ENCODE measurements around the gene ATAD3B.
"Not testable (repeated sequence)": the region's sequence is repeated elsewhere in the genome, so short reads cannot be mapped to it uniquely, and the experiment has no call there.

The ATAD3B gene

DNA sequence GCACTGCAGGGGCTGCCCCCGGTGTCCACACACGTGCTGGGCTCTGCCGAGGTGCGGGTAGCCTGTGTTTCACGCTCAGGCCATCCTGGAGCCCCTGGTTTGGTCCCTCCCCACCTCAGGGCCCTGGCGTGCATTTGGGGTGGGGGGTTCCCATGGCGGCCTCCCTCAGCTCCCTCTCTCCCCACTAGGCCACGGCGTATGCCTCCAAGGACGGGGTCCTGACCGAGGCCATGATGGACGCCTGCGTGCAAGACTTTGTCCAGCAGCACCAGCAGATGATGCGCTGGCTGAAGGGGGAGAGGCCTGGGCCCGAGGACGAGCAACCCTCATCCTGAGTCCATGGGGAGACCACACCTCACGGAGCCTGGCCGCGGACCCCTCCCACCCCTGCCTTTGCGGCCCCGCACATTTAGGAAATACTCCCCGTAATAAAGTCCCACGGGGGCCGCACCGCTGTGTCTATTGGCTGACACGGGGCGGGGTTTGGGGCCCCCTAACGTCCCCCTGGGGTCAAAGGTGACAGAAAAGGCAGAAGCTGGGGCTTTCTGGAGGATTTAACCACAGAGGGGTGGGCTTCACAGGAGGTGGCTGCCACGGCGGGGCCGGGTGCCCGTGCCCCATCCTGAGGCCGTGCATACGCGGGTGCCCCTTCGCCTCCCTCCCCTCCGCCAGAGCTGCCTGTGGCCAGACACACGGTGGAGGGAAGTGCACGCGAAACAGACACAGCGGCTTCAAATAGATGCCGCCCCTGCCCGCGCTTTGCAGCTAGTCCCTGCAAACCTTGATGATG is 3.2 kb upstream of the ATAD3B start:
- H3K9me3 ChIP-seq (ENCODE audit: control insufficient read depth, low read length); H3K27ac ChIP-seq (ENCODE audit: low read depth, low read length, severe bottlenecking); H3K4me3 ChIP-seq (ENCODE audit: extremely low read depth, insufficient read depth, low read length, poor library complexity, severe bottlenecking); H3K4me1 ChIP-seq (ENCODE audit: control insufficient read depth, insufficient read depth, low read length, poor library complexity, severe bottlenecking); H3K36me3 ChIP-seq (ENCODE audit: control insufficient read depth, insufficient read depth, low read length): not testable (repeated sequence)
- 94% methylated on average over 7 to 10 of the region's 44 CpGs for WGBS, 2 experiments (ENCODE audit: insufficient coverage in 2 of 2)

DNA sequence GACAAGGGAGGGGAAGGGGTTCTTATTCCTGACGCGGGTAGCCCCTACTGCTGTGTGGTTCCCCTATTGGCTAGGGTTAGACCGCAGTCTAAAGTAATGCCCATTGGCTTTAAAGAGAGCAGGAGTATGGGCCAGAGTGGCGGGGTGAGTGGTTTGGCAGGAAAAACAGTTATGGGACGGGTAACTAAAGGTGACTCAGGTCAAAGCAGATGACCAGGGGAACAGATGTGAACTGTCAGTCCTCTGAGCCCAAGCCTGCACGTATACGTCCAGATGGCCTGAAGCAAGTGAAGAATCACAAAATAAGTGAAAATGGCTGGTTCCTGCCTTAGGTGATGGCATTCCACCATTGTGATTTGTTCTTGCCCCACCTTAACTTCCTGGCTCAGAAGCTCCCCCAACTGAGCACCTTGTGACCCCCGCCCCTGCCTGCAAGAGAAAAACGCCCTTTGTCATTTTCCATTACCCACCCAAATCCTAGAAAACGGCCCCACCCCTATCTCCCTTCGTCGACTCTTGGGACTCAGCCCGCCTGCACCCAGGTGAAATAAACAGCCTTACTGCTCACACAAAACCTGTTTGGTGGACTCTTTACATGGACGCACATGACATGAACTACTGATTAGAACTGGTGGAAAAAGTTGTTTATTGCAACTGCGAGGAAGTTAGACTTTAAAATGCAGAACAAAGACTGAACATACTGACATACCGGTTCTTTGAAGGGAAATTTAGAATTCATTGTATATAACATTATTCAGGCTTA is 758 bp upstream of the ATAD3B start:
- no peaks in the 10 kb centered on the region for H3K9me3 ChIP-seq (ENCODE audit: control insufficient read depth, low read length)
- H3K4me1 ChIP-seq (ENCODE audit: control insufficient read depth, insufficient read depth, low read length, poor library complexity, severe bottlenecking): peaks cover 5% of the 10 kb centered on the region
- peak overlapping the region; percentile 68 for H3K4me3 ChIP-seq (ENCODE audit: extremely low read depth, insufficient read depth, low read length, poor library complexity, severe bottlenecking)
- 28 to 33% methylated on average over 11 to 12 of the region's 16 CpGs for WGBS, 2 experiments (ENCODE audit: insufficient coverage in 2 of 2)
- peaks cover 11% of the 10 kb centered on the region for H3K36me3 ChIP-seq (ENCODE audit: control insufficient read depth, insufficient read depth, low read length)
- peak overlapping the region; percentile 45 for H3K27ac ChIP-seq (ENCODE audit: low read depth, low read length, severe bottlenecking)

DNA sequence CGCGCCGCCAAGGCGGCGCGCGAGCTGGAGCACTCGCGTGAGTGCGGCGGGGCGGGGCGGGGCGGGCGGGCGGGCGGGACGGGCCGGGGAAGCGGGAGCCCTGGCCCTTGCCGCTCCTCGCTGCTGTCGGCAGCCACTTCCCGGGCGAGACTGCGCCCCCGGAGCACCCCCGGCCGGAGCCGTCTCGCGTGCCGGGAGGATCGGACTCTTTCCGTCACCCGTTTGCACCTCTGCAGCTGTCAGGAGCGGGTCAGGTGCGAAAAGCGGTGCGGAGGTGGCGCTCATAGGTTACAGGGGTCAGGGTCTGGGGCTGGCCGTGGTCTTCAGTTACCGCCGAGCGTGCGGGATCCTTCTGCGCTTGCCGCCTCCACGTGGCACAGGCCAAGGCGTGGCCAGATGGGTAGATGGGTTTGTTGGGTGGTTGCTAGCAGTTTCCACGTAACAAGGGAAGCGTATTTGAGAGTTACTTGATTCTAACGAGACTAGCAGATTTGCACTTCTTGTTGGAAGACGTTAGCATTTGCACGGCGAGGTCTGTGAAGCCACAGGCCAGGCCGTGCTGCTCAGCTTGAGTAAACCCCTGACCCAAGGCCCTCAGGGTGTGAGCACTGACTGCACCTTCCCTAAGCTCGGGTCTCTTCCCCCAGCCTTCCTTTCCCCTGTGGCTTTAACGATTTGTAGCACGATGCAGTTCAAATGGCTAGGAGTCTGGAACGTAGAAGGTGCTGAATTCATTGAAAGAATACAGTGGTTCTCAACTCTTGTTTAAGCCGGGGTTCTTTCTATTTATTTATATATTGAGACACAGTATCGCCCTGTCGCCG is 700 bp downstream of the ATAD3B start:
- not testable (repeated sequence) for H3K4me1 ChIP-seq (ENCODE audit: control insufficient read depth, insufficient read depth, low read length, poor library complexity, severe bottlenecking); H3K9me3 ChIP-seq (ENCODE audit: control insufficient read depth, low read length)
- Histone ChIP-seq H3K36me3 (ENCODE audit: control insufficient read depth, insufficient read depth, low read length) (peaks cover 22% of the 10 kb centered on the region), H3K4me3 (ENCODE audit: extremely low read depth, insufficient read depth, low read length, poor library complexity, severe bottlenecking) (peak overlapping the region; percentile 68), H3K27ac (ENCODE audit: low read depth, low read length, severe bottlenecking) (peak overlapping the region; percentile 49)
- 8% methylated on average over 14 to 19 of the region's 65 CpGs for WGBS, 2 experiments (ENCODE audit: insufficient coverage in 2 of 2)

DNA sequence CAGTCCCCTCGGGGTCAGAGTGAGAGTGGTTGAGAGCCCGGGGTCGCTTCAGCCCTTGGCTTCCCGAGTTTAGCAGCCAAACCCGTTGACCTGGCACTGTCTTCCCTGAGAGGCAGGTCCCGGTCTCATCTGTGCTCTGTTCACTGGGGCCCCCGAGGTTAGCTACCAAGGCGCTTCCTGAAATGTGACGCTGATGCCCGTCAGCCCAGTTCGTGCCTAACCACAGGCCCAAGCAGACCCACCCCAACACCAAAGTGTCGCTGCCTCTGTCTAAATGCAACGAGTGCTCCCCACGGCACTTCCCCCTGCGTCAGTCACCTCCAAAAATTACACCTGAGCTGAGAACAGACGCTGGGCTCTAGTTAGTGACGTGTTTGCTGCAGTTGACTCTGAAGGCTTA is 4.4 kb downstream of the ATAD3B start:
- 95 to 97% methylated on average over 9 to 10 of the region's 17 CpGs for WGBS, 2 experiments (ENCODE audit: insufficient coverage in 2 of 2)
- not testable (repeated sequence) for H3K4me1 ChIP-seq (ENCODE audit: control insufficient read depth, insufficient read depth, low read length, poor library complexity, severe bottlenecking); H3K27ac ChIP-seq (ENCODE audit: low read depth, low read length, severe bottlenecking); H3K4me3 ChIP-seq (ENCODE audit: extremely low read depth, insufficient read depth, low read length, poor library complexity, severe bottlenecking); H3K9me3 ChIP-seq (ENCODE audit: control insufficient read depth, low read length)
- H3K36me3 ChIP-seq (ENCODE audit: control insufficient read depth, insufficient read depth, low read length): peaks cover 49% of the 10 kb centered on the region

DNA sequence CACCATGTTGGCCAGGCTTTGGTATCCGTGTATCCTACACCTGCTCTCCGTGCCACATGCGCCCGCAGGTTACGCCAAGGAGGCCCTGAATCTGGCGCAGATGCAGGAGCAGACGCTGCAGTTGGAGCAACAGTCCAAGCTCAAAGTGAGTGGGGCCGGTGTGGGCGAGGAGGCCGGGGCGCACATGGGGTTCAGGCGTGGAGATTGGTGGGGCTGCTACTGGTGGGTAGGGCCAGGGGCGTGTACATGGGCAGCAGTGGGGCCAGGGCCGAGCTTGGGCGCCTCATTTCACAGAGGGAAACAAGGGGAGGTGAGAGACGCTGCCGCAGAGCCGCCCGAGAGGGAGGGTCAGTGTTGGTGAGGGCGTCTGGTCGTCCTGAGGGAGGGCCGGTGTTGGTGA is 5.6 kb downstream of the ATAD3B start:
- WGBS, 2 experiments (ENCODE audit: insufficient coverage in 2 of 2): 93 to 97% methylated on average over 10 to 19 of the region's 22 CpGs
- no peaks in the 10 kb centered on the region for H3K9me3 ChIP-seq (ENCODE audit: control insufficient read depth, low read length)

DNA sequence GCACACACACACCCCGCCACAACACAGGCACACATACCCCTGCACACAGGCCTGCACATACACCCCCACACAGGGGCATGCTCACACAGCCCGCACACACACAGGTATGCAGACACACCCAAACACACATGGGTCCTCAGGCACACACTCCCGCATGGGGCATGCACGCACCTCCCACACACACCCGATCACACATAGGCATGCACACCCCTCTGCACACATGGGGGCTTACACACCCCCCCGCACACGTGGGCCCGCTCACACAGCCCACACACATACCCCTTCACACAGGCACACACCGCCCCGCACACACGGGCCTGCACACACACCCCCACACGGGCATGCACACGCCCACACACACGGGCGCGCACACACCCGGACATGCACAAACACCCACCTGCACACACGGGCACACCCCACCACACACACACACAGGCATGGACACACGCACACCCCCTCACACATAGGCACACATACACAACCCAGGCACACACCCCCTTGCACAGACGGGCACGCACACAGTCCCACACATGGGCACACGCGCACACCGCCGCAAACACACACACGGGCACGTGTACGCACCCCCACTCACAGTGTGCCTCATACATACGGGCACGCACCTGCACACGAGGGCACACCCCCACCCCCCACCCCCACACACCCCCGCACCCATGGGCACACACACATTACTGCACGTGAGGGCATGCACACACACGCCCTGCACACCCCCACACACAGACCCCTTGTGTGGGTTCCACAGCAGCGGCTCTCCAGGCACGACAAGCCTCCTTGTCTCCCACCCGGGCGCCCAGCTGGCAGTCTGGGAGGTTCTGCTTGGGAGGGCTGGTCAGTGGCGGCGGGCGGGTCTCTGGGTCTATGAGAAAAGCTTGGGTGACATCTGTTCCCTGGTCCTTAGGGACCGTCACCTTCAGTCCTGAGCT is 8.3 kb downstream of the ATAD3B start:
- Histone ChIP-seq H3K4me3 (ENCODE audit: extremely low read depth, insufficient read depth, low read length, poor library complexity, severe bottlenecking) (no peak overlapping the region), H3K27ac (ENCODE audit: low read depth, low read length, severe bottlenecking) (no peak overlapping the region), H3K9me3 (ENCODE audit: control insufficient read depth, low read length) (no peaks in the 10 kb centered on the region), H3K36me3 (ENCODE audit: control insufficient read depth, insufficient read depth, low read length) (peaks cover 65% of the 10 kb centered on the region), H3K4me1 (ENCODE audit: control insufficient read depth, insufficient read depth, low read length, poor library complexity, severe bottlenecking) (no peaks in the 10 kb centered on the region)
- 91 to 97% methylated on average over 8 to 21 of the region's 42 CpGs for WGBS, 2 experiments (ENCODE audit: insufficient coverage in 2 of 2)

More for the DNA sequence above, 5.6 kb downstream of the ATAD3B start:
- no peak overlapping the region for H3K27ac ChIP-seq (ENCODE audit: low read depth, low read length, severe bottlenecking)
- H3K36me3 ChIP-seq (ENCODE audit: control insufficient read depth, insufficient read depth, low read length): peaks cover 53% of the 10 kb centered on the region
- no peak overlapping the region for H3K4me3 ChIP-seq (ENCODE audit: extremely low read depth, insufficient read depth, low read length, poor library complexity, severe bottlenecking)
- peaks cover 5% of the 10 kb centered on the region for H3K4me1 ChIP-seq (ENCODE audit: control insufficient read depth, insufficient read depth, low read length, poor library complexity, severe bottlenecking)

DNA sequence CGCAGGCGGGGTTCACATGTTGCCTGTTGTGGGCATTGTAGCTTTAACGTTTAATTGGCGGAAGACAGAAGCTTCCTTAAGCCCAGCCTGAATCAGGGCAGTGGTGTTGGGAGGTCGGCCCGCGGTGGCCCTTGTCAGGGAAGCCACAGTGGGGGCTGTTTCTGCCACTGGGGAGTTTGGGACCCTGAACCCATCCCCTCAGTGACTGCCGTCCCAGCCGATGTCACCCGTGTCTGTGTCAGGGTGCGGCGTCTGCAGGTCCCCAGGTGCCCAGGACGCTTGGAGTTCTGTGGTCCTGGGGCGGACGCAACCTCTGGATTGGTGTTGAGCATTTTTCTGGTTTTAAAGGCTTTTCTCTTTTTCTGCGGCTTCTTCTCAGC is 8.9 kb downstream of the ATAD3B start:
- H3K4me1 ChIP-seq (ENCODE audit: control insufficient read depth, insufficient read depth, low read length, poor library complexity, severe bottlenecking); H3K9me3 ChIP-seq (ENCODE audit: control insufficient read depth, low read length); H3K4me3 ChIP-seq (ENCODE audit: extremely low read depth, insufficient read depth, low read length, poor library complexity, severe bottlenecking); H3K27ac ChIP-seq (ENCODE audit: low read depth, low read length, severe bottlenecking): not testable (repeated sequence)
- H3K36me3 ChIP-seq (ENCODE audit: control insufficient read depth, insufficient read depth, low read length): peaks cover 66% of the 10 kb centered on the region
- 96 to 99% methylated on average over 7 to 15 of the region's 16 CpGs for WGBS, 2 experiments (ENCODE audit: insufficient coverage in 2 of 2)

DNA sequence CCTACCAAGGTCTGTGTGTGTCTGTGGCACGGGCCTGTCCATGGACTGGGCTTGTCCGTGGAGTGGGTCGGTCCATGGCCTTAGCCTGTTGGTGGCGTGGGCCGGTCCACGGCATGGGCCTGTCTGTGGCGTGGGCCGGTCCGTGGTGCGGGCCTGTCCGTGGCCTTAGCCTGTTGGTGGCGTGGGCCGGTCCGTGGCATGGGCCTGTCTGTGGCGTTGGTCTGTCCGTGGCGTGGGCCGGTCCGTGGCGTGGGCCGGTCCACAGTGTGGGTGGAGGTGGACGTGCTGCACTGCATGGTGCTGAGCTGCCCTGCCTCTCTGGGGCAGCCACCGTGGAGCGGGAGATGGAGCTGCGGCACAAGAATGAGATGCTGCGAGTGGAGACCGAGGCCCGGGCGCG is 10.2 kb downstream of the ATAD3B start:
- H3K9me3 ChIP-seq (ENCODE audit: control insufficient read depth, low read length); H3K4me3 ChIP-seq (ENCODE audit: extremely low read depth, insufficient read depth, low read length, poor library complexity, severe bottlenecking); H3K27ac ChIP-seq (ENCODE audit: low read depth, low read length, severe bottlenecking); H3K4me1 ChIP-seq (ENCODE audit: control insufficient read depth, insufficient read depth, low read length, poor library complexity, severe bottlenecking): not testable (repeated sequence)
- 97 to 99% methylated on average over 10 to 18 of the region's 30 CpGs for WGBS, 2 experiments (ENCODE audit: insufficient coverage in 2 of 2)
- H3K36me3 ChIP-seq (ENCODE audit: control insufficient read depth, insufficient read depth, low read length): peaks cover 67% of the 10 kb centered on the region

DNA sequence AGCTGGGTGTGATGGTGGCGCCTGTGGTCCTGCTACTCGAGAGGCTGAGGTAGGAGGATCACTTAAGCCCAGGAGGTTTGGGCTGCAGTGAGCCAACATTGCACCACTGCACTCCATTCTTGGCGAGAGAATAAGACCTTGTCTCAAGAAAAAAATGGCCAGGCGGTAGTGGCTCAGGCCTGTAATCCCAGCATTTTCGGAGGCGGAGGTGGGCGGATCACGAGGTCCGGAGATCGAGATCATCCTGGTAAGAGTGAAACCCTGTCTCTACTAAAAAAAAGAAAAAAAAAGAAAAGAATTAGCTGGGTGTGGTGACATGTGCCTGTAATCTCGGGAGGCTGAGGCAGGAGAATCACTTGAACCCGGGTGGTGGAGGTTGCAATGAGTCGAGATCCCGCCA is 11.3 kb downstream of the ATAD3B start:
- Histone ChIP-seq H3K36me3 (ENCODE audit: control insufficient read depth, insufficient read depth, low read length) (peaks cover 67% of the 10 kb centered on the region), H3K9me3 (ENCODE audit: control insufficient read depth, low read length) (no peaks in the 10 kb centered on the region), H3K4me1 (ENCODE audit: control insufficient read depth, insufficient read depth, low read length, poor library complexity, severe bottlenecking) (no peaks in the 10 kb centered on the region), H3K27ac (ENCODE audit: low read depth, low read length, severe bottlenecking) (no peak overlapping the region), H3K4me3 (ENCODE audit: extremely low read depth, insufficient read depth, low read length, poor library complexity, severe bottlenecking) (no peak overlapping the region)
- 97 to 98% methylated on average over 13 to 14 of the region's 14 CpGs for WGBS, 2 experiments (ENCODE audit: insufficient coverage in 2 of 2)

DNA sequence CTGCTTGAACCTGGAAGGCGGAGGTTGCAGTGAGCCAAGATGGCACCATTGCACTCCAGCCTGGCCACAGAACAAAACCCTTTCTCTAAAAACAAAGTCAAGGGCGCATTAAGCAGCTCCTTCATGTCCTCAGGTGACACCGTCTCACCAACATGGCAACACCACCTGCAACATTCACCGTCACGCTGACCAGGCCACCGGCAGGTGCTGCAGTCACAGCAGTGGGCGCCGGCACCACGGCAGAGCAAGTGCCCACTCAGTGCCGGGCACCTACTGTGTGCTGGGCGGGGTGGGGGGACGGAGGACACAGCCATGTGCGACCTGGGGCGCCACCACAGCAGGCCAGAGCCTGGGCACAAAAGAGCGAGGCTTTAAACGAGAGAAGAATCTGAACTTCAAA is 12.1 kb downstream of the ATAD3B start:
- Histone ChIP-seq H3K36me3 (ENCODE audit: control insufficient read depth, insufficient read depth, low read length) (peaks cover 70% of the 10 kb centered on the region), H3K4me3 (ENCODE audit: extremely low read depth, insufficient read depth, low read length, poor library complexity, severe bottlenecking) (no peak overlapping the region), H3K4me1 (ENCODE audit: control insufficient read depth, insufficient read depth, low read length, poor library complexity, severe bottlenecking) (no peaks in the 10 kb centered on the region), H3K9me3 (ENCODE audit: control insufficient read depth, low read length) (no peaks in the 10 kb centered on the region), H3K27ac (ENCODE audit: low read depth, low read length, severe bottlenecking) (no peak overlapping the region)
- WGBS, 2 experiments (ENCODE audit: insufficient coverage in 2 of 2): 96 to 97% methylated on average over 15 to 16 of the region's 16 CpGs
